ENCODE results near the gene ARFGAP2.

Gene ARFGAP2

DNA sequence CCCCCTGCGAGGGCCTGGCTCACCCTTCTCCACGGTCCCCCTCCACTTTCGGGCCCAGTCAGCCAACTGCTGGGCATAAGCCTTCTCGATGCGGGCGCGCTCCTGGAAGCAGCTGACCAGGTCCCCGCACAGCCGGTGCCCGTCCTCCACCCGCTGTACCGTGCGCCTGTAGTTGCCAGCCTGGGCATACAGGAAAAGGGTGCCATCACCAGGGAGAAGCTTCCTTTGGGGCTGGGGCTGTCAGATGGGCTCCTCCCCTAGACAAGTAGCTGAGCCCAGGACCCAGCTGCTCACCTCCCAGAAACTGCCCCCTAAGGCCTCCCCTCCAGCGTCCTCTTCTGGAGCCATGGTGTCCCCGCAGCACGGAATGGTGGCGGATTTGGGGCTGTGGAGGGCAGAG, 5.7 kb upstream of the ARFGAP2 start:
- H3K9me3 ChIP-seq (ENCODE audit: control insufficient read depth in 5 of 5, low read length in 5 of 5): no peaks in the 10 kb centered on the region
- H3K27me3 ChIP-seq (ENCODE audit: control insufficient read depth in 5 of 5, insufficient read depth in 4 of 5, low read length in 5 of 5): peaks cover 0 to 6% (median 6%) of the 10 kb centered on the region in 5 donors
- H3K4me3 ChIP-seq (ENCODE audit: low read depth in 1 of 5, low read length in 5 of 5): no peak overlapping the region
- no peak overlapping the region for H3K9ac ChIP-seq (ENCODE audit: low read length in 5 of 5)
- H3K4me1 ChIP-seq (ENCODE audit: control insufficient read depth in 5 of 5, insufficient read depth in 5 of 5, low read length in 5 of 5): peaks cover 8 to 38% (median 36%) of the 10 kb centered on the region in 5 donors
- H3K27ac ChIP-seq (ENCODE audit: low read depth, low read length): no peak overlapping the region
- H3K36me3 ChIP-seq (ENCODE audit: control insufficient read depth in 5 of 5, insufficient read depth in 5 of 5, low read length in 5 of 5): peaks cover 0 to 3% (median 0%) of the 10 kb centered on the region in 5 donors

DNA sequence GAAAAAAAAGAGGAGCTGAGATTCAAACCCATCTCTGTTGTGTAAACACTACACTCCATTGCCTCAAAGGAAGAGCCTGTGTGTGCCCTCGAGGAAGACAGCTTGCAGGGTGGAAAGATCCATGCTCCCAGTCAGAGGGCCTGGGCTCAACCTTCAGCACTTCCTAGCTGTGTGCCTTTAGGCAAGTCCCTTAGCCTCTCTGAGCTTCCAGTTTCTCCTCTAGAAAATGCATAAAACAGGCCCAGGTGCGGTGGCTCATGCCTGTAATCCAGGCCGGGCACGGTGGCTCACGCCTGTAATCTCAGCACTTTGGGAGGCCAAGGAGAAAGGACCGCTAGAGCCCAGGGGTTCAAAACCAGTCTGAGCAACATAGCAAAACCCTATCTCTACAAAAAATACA, 4.6 kb upstream of the ARFGAP2 start:
- Histone ChIP-seq H3K4me1 (ENCODE audit: control insufficient read depth in 5 of 5, insufficient read depth in 5 of 5, low read length in 5 of 5) (peaks cover 6 to 34% (median 30%) of the 10 kb centered on the region in 5 donors), H3K36me3 (ENCODE audit: control insufficient read depth in 5 of 5, insufficient read depth in 5 of 5, low read length in 5 of 5) (peaks cover 0 to 3% (median 0%) of the 10 kb centered on the region in 5 donors), H3K4me3 (ENCODE audit: low read depth in 1 of 5, low read length in 5 of 5) (no peak overlapping the region), H3K9ac (ENCODE audit: low read length in 5 of 5) (no peak overlapping the region), H3K27me3 (ENCODE audit: control insufficient read depth in 5 of 5, insufficient read depth in 4 of 5, low read length in 5 of 5) (peaks cover 0 to 6% (median 6%) of the 10 kb centered on the region in 5 donors), H3K9me3 (ENCODE audit: control insufficient read depth in 5 of 5, low read length in 5 of 5) (no peaks in the 10 kb centered on the region), H3K27ac (ENCODE audit: low read depth, low read length) (no peak overlapping the region)

DNA sequence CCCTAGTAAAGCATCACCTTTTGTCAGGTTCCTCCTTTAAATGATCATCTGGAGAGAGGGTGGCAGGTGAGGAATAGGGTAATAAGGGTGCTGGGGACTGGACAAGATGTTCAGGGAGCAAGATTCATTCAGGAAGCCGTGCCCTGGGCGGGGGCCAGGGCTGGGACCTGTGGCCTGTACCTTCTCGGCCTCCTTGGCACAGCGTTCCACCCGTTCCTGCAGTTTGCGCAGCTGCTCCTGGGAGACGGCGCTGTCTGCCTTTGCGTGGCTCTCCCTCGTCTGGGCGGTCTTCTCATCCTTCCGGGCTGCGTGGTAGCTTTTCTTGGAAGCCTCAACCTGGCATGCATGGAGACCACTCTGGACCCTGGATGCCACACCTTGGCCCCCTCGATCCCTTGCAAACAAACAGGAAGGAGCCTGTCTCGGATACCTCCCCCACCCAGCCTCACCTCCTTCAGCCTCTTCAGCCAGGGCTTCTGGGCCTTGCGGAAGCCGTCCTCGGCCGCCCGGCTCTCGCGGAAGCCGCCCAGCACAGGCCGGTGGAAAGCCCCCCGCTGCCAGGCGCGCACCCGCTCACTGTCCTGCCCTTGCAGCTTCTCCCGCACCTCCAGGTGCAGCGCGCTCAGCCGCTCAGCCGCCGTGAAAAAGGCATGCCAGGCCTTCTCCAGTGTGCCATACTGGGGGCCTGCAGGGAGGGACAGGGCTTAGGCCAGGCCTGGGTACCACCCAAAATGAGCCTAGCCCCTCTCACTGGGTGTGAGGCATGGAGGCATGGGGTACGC, 3.5 kb upstream of the ARFGAP2 start:
- H3K4me1 ChIP-seq (ENCODE audit: control insufficient read depth in 5 of 5, insufficient read depth in 5 of 5, low read length in 5 of 5): peaks cover 11 to 36% (median 34%) of the 10 kb centered on the region in 5 donors
- no peak overlapping the region for H3K27ac ChIP-seq (ENCODE audit: low read depth, low read length)
- H3K9ac ChIP-seq (ENCODE audit: low read length in 5 of 5): no peak overlapping the region
- H3K36me3 ChIP-seq (ENCODE audit: control insufficient read depth in 5 of 5, insufficient read depth in 5 of 5, low read length in 5 of 5): peaks cover 0 to 4% (median under 1%) of the 10 kb centered on the region in 5 donors
- H3K4me3 ChIP-seq (ENCODE audit: low read depth in 1 of 5, low read length in 5 of 5): no peak overlapping the region
- H3K9me3 ChIP-seq (ENCODE audit: control insufficient read depth in 5 of 5, low read length in 5 of 5): no peaks in the 10 kb centered on the region
- H3K27me3 ChIP-seq (ENCODE audit: control insufficient read depth in 5 of 5, insufficient read depth in 4 of 5, low read length in 5 of 5): peaks cover 0 to 6% (median 4%) of the 10 kb centered on the region in 5 donors

DNA sequence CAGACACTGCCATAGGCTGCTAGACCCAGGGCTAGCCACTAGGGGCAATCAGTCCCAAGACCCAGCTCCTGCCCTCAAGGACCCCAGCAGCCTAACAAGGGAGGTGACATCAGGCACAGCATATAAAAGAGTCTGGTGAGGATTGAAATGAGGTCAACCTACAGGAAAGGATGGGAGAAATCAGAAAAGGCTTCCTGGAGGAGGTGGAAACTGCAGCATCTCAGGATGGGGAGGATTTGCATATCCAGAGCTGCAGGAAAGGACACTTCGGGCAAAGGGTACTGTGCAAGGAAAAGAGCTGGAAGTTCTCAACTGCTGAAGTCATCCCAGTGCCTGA, 2.9 kb upstream of the ARFGAP2 start:
- no peak overlapping the region for H3K9ac ChIP-seq (ENCODE audit: low read length in 5 of 5)
- H3K4me3 ChIP-seq (ENCODE audit: low read depth in 1 of 5, low read length in 5 of 5): no peak overlapping the region
- peaks cover 11 to 34% (median 32%) of the 10 kb centered on the region in 5 donors for H3K4me1 ChIP-seq (ENCODE audit: control insufficient read depth in 5 of 5, insufficient read depth in 5 of 5, low read length in 5 of 5)
- peaks cover 0 to 1% (median 0%) of the 10 kb centered on the region in 5 donors for H3K27me3 ChIP-seq (ENCODE audit: control insufficient read depth in 5 of 5, insufficient read depth in 4 of 5, low read length in 5 of 5)
- peaks cover 0 to 9% (median 6%) of the 10 kb centered on the region in 5 donors for H3K36me3 ChIP-seq (ENCODE audit: control insufficient read depth in 5 of 5, insufficient read depth in 5 of 5, low read length in 5 of 5)
- H3K9me3 ChIP-seq (ENCODE audit: control insufficient read depth in 5 of 5, low read length in 5 of 5): no peaks in the 10 kb centered on the region
- no peak overlapping the region for H3K27ac ChIP-seq (ENCODE audit: low read depth, low read length)

DNA sequence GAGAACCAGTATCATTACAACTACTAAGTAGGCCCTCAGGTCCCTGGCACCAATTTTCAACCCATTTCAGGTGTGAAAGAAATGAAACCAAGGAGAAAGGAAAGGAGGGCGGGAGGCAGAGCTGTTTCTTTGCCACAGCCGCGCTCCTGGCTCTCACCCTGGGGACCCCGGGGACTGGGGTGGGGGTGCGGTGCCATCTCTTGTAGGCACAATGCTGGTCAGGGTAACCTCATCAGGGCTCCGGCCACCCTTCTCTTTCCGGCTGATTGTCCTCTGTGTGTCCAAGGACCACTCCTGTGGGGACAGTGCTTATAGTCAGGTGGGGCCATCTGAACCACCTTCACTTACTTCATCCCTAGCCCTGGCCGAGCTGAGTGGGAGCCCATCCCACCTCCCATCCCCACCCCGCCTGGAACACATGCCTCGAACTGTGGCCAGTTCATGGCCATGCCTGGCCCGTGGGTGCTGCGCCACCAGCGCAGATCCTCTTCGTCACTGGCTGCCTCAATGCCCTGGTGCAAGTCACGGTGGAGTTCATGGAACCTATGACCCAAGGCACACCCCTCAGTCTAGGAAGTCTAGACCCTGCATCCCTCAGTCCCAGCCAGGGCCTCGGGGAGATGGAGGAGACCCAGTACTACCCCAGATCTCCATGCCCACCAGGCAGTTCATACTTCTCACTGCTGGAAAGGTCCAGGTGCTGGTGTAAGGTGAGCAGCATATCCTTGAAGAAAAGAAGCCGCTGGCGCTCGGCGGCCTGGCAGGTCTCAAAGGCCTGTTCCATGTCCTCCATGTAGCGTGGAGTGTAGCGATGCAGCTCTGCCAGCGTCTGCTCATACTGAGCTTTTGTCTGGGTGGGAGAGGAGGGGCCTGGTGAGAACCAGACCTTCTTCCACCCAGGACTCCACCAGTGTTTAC, 2.3 kb upstream of the ARFGAP2 start:
- Histone ChIP-seq H3K4me1 (ENCODE audit: control insufficient read depth in 5 of 5, insufficient read depth in 5 of 5, low read length in 5 of 5) (peaks cover 11 to 32% (median 31%) of the 10 kb centered on the region in 5 donors), H3K27me3 (ENCODE audit: control insufficient read depth in 5 of 5, insufficient read depth in 4 of 5, low read length in 5 of 5) (no peaks in the 10 kb centered on the region), H3K27ac (ENCODE audit: low read depth, low read length) (no peak overlapping the region), H3K9ac (ENCODE audit: low read length in 5 of 5) (no peak overlapping the region), H3K4me3 (ENCODE audit: low read depth in 1 of 5, low read length in 5 of 5) (no peak overlapping the region), H3K36me3 (ENCODE audit: control insufficient read depth in 5 of 5, insufficient read depth in 5 of 5, low read length in 5 of 5) (peaks cover 1 to 13% (median 7%) of the 10 kb centered on the region in 5 donors), H3K9me3 (ENCODE audit: control insufficient read depth in 5 of 5, low read length in 5 of 5) (no peaks in the 10 kb centered on the region)

DNA sequence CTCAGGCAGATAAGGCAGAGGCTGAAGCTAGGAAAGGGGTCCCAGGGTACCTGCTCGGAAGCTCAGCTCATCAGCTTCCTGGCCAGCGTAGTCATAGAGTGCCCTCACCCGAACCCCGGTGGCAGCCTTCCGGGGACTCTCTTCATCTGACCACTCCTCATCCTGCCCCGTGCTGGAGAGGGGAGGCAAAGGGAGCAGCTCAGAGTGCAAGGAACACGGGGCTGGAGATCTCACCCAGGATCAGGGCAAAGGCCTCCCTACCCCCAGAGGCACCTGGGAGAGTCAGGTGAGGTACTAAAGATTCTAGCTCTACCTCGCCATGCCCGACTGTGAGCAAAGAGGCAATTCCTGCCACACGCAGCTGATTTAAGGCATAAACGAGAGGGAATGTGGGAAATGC, 1.6 kb upstream of the ARFGAP2 start:
- peaks cover 11 to 35% (median 30%) of the 10 kb centered on the region in 5 donors for H3K4me1 ChIP-seq (ENCODE audit: control insufficient read depth in 5 of 5, insufficient read depth in 5 of 5, low read length in 5 of 5)
- peaks cover 3 to 20% (median 13%) of the 10 kb centered on the region in 5 donors for H3K36me3 ChIP-seq (ENCODE audit: control insufficient read depth in 5 of 5, insufficient read depth in 5 of 5, low read length in 5 of 5)
- no peak overlapping the region for H3K4me3 ChIP-seq (ENCODE audit: low read depth in 1 of 5, low read length in 5 of 5)
- peak overlapping the region; percentile 99 for H3K27ac ChIP-seq (ENCODE audit: low read depth, low read length)
- no peaks in the 10 kb centered on the region for H3K27me3 ChIP-seq (ENCODE audit: control insufficient read depth in 5 of 5, insufficient read depth in 4 of 5, low read length in 5 of 5)
- peak overlapping the region in 2 of 5 donors; percentile 68 to 92 for H3K9ac ChIP-seq (ENCODE audit: low read length in 5 of 5)
- no peaks in the 10 kb centered on the region for H3K9me3 ChIP-seq (ENCODE audit: control insufficient read depth in 5 of 5, low read length in 5 of 5)

DNA sequence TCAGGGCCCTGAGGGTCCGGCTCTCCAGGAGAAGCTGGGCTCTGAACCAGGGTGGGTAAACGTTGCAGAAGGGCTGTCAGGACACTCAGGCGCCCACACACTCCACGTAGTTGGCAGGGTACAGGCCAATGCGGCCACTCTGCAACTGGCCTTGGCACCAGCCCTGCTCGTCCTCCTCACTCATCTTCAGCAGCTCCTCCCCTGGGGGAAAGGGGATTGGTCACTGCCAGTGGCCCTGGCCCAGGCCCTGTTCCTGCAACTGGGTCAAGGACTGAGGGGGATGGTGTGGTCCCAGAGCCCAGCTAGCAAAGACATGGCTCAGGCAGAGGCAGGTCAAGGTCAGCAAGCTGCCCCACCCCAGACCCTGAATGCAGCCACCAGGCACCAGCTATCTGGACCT, 1.2 kb upstream of the ARFGAP2 start:
- Histone ChIP-seq H3K9ac (ENCODE audit: low read length in 5 of 5) (peak overlapping the region; percentile 2 to 98 (median 69)), H3K27ac (ENCODE audit: low read depth, low read length) (peak overlapping the region; percentile 99), H3K27me3 (ENCODE audit: control insufficient read depth in 5 of 5, insufficient read depth in 4 of 5, low read length in 5 of 5) (no peaks in the 10 kb centered on the region), H3K9me3 (ENCODE audit: control insufficient read depth in 5 of 5, low read length in 5 of 5) (no peaks in the 10 kb centered on the region), H3K4me3 (ENCODE audit: low read depth in 1 of 5, low read length in 5 of 5) (peak overlapping the region; percentile 69 to 97 (median 80)), H3K4me1 (ENCODE audit: control insufficient read depth in 5 of 5, insufficient read depth in 5 of 5, low read length in 5 of 5) (peaks cover 11 to 38% (median 34%) of the 10 kb centered on the region in 5 donors), H3K36me3 (ENCODE audit: control insufficient read depth in 5 of 5, insufficient read depth in 5 of 5, low read length in 5 of 5) (peaks cover 3 to 24% (median 17%) of the 10 kb centered on the region in 5 donors)

DNA sequence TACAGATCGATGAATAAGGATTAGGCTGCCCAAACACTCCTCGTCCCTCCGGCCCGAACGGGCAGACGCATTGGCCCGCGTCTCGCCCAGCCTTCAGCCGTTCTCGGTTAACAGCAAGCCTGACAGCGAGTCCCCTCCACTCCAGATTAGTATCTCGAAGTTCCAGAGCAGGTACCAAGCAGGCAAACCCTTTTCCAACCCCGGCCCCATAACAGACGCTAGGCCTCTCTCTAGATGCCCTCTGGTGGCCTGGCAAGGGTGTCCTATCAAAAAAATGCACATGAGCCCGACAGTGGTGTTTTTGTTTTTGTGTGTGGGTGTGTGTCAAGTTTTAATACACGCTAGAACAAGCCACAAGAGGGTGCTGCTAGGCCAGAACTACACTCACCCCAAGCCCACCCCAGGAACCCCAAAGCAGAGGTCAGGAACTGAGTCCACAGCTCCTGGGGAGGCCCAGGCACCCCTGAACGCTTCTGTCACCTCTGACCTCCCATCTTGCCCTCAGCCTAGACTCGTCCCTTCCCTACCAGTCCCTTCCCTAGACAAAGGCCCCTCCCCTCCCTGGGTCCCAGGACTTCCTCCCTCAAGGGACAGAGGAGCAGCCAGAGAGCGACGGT, 658 bp upstream of the ARFGAP2 start:
- H3K4me1 ChIP-seq (ENCODE audit: control insufficient read depth in 5 of 5, insufficient read depth in 5 of 5, low read length in 5 of 5): peaks cover 11 to 39% (median 36%) of the 10 kb centered on the region in 5 donors
- H3K36me3 ChIP-seq (ENCODE audit: control insufficient read depth in 5 of 5, insufficient read depth in 5 of 5, low read length in 5 of 5): peaks cover 3 to 29% (median 22%) of the 10 kb centered on the region in 5 donors
- H3K9ac ChIP-seq (ENCODE audit: low read length in 5 of 5): peak overlapping the region; percentile 2 to 98 (median 69)
- H3K9me3 ChIP-seq (ENCODE audit: control insufficient read depth in 5 of 5, low read length in 5 of 5): no peaks in the 10 kb centered on the region
- H3K4me3 ChIP-seq (ENCODE audit: low read depth in 1 of 5, low read length in 5 of 5): peak overlapping the region; percentile 69 to 97 (median 80)
- H3K27ac ChIP-seq (ENCODE audit: low read depth, low read length): peak overlapping the region; percentile 99
- no peaks in the 10 kb centered on the region for H3K27me3 ChIP-seq (ENCODE audit: control insufficient read depth in 5 of 5, insufficient read depth in 4 of 5, low read length in 5 of 5)

DNA sequence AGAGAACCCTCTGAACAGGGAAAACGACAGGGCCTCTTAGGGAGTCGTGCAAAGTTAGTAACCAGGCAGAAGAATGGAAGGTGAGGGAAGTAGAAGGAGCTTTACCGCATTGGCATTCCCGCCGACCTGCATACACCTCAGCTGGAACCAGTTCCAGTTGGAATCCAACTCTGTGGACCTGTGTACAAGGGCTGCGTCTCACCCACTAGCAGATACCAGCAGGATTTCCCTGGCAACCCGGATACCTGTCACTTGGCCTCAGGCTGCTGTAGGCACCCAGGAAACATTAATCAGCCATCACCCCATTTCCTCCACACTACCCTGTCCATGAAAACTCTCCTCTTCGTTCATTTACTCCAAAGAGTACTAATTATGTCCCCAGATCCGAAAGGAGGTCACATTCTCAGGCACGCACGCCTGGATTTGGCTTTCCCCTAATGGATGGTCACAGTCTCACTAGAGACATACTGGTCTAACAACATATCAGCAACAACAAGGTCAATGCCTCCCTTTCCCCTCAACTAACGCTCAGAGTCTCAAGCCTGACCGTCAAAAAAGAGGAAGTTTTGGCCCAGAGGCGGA, 842 bp downstream of the ARFGAP2 start:
- H3K4me3 ChIP-seq (ENCODE audit: low read depth in 1 of 5, low read length in 5 of 5): peak overlapping the region; percentile 87 to 98 (median 97)
- peak overlapping the region; percentile 94 to 100 (median 99) for H3K9ac ChIP-seq (ENCODE audit: low read length in 5 of 5)
- peaks cover 11 to 41% (median 39%) of the 10 kb centered on the region in 5 donors for H3K4me1 ChIP-seq (ENCODE audit: control insufficient read depth in 5 of 5, insufficient read depth in 5 of 5, low read length in 5 of 5)
- no peaks in the 10 kb centered on the region for H3K9me3 ChIP-seq (ENCODE audit: control insufficient read depth in 5 of 5, low read length in 5 of 5)
- peak overlapping the region; percentile 99 for H3K27ac ChIP-seq (ENCODE audit: low read depth, low read length)
- H3K27me3 ChIP-seq (ENCODE audit: control insufficient read depth in 5 of 5, insufficient read depth in 4 of 5, low read length in 5 of 5): no peaks in the 10 kb centered on the region
- peaks cover 7 to 44% (median 37%) of the 10 kb centered on the region in 5 donors for H3K36me3 ChIP-seq (ENCODE audit: control insufficient read depth in 5 of 5, insufficient read depth in 5 of 5, low read length in 5 of 5)

Measured in subcutaneous abdominal adipose tissue (tissue), 5 donors.